ENCODE data around the gene MUCL3.
"Not testable (repeated sequence)": the region's sequence is repeated elsewhere in the genome, so short reads cannot be mapped to it uniquely, and the experiment has no call there.

GRCh38 chr6:31000067-31000860 lies 59.5 kb downstream of the MUCL3 start:
- TF ChIP-seq CTCF (IDR thresholded peaks at IDR 0.05); EZH2 (IDR thresholded peaks at IDR 0.05; ENCODE audit: borderline replicate concordance, insufficient read depth, low read depth, low read length, poor library complexity, severe bottlenecking): not testable (repeated sequence)
